GM18499 (cell line): Measurements from ENCODE around the gene SCARB1.

Experiments used
- ATAC-seq: cut with Tn5 transposase; IDR thresholded peaks from one replicate; pipeline ENCODE4 v1.9.1; 2021; ENCODE audit warnings: moderate number of reproducible peaks; ENCODE audit not compliant: insufficient read depth, unreplicated experiment

The SCARB1 gene

GRCh38 chr12:124738636-124739467, 124.8 kb downstream of the SCARB1 start:
- ATAC-seq: no peak

GRCh38 chr12:124737772-124738635, 125.7 kb downstream of the SCARB1 start:
- no peak for ATAC-seq

GRCh38 chr12:124737040-124737419, 126.6 kb downstream of the SCARB1 start:
- ATAC-seq: no peak

GRCh38 chr12:124736115-124737039, 127.3 kb downstream of the SCARB1 start:
- ATAC-seq: no peak

- no peak for ATAC-seq
Observed at GRCh38 chr12:124734224-124734788, 129.4 kb downstream of the SCARB1 start.

- no peak for ATAC-seq
Observed at GRCh38 chr12:124733086-124733485, 130.6 kb downstream of the SCARB1 start.

- no peak for ATAC-seq
Observed at GRCh38 chr12:124732275-124733075, 131.2 kb downstream of the SCARB1 start.

GRCh38 chr12:124731869-124732268, 131.8 kb downstream of the SCARB1 start:
- ATAC-seq: no peak

- ATAC-seq: no peak
Observed at GRCh38 chr12:124730455-124730932, 133.2 kb downstream of the SCARB1 start.

GRCh38 chr12:124727922-124728321, 135.7 kb downstream of the SCARB1 start:
- ATAC-seq: no peak

- ATAC-seq: no peak
Observed at GRCh38 chr12:124727264-124727800, 136.3 kb downstream of the SCARB1 start.
